Measurements from ENCODE around the gene IDS.
"Not testable (repeated sequence)": the region's sequence is repeated elsewhere in the genome, so short reads cannot be mapped to it uniquely, and the experiment has no call there.

DNA sequence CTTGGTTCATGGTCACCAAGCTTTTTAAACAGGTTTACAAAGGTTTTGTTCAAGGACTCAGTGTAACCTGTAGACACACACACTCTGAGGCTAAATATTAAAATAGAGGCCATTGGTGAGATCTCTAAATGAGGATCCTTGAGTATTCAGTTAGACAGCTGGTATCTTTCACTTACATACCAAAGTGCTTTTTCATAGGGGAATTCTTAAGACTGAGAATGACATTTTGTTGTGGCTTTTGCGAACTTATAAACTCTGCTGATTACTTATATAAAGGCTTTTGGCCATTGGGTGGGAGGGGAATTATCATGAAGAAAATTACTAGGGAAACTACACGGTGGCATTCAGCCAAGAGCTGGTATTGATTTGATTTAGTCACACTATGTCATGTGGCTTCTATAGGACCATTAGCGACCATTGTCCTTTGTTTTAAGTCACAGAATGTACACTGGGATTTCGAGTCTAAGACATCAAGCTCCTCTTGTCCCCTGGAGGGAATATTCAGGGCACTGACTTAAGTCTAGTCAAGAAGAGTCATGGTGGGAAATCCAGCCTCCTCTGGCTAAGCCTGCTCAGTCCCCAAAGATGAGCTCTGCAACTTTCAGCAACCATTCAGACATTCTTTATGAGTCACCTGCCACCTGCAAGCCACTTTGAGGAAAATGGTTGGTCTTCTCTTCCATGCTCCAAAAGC is 46.3 kb upstream of the IDS start:
- TF ChIP-seq, protein P1, sequence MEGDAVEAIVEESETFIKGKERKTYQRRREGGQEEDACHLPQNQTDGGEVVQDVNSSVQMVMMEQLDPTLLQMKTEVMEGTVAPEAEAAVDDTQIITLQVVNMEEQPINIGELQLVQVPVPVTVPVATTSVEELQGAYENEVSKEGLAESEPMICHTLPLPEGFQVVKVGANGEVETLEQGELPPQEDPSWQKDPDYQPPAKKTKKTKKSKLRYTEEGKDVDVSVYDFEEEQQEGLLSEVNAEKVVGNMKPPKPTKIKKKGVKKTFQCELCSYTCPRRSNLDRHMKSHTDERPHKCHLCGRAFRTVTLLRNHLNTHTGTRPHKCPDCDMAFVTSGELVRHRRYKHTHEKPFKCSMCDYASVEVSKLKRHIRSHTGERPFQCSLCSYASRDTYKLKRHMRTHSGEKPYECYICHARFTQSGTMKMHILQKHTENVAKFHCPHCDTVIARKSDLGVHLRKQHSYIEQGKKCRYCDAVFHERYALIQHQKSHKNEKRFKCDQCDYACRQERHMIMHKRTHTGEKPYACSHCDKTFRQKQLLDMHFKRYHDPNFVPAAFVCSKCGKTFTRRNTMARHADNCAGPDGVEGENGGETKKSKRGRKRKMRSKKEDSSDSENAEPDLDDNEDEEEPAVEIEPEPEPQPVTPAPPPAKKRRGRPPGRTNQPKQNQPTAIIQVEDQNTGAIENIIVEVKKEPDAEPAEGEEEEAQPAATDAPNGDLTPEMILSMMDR (IDR thresholded peaks at IDR 0.05), result not testable (repeated sequence)
- not testable (repeated sequence) for TF ChIP-seq POLR2A, POLR2AphosphoS5, EP300 (IDR thresholded peaks at IDR 0.05)

Measured in suprapubic skin (tissue), 4 donors.